Naive thymus-derived CD8-positive, alpha-beta T cell (primary cell): ENCODE results near the gene RELB. TPM values are rescaled to one million over a fixed set of nuclear protein-coding genes. Genes with fewer than 3 reads are reported as not detected.

Experiments used
- ATAC-seq, 2 donors: fragments of 150-1000 bp; cut with Tn5 transposase in 1 of 2; sonication (Bioruptor Pico), chemical (Tn5 transposase) in 1 of 2; 1 replicate in 1 of 2; 2 replicates in 1 of 2; pipeline ENCODE4 v1.10.0; 2021; ENCODE audit warnings: mild to moderate bottlenecking in 2 of 2, moderate library complexity in 2 of 2
- POLR2A ChIA-PET: fragments of 350-600 bp; sonication (Branson Sonifier 250); formaldehyde crosslinking; loops from one replicate; lab custom pipeline; 2021; ENCODE audit warnings: antibody characterized with exemption; lab: Charles Lee
- DNase-seq, 10 donors: peaks; one replicate each; pipeline versions ENCODE4 v3.0.0 to v3.0.0-alpha.2; 2020 to 2022
- H3K27ac Mint-ChIP-seq, 10 donors: one replicate each; pipeline ENCODE4 v1.8.0; 2020 to 2022; ENCODE audit warnings: mild to moderate bottlenecking in 10 of 10, mixed read lengths in 10 of 10, moderate library complexity in 4 of 10, inconsistent platforms in 1 of 10
- H3K27me3 Mint-ChIP-seq, 5 donors: one replicate each; pipeline ENCODE4 v1.8.0; 2021 to 2022; ENCODE audit warnings: mixed read lengths in 5 of 5
- H3K36me3 Mint-ChIP-seq, 3 donors: one replicate each; pipeline ENCODE4 v1.8.0; 2020 to 2022; ENCODE audit warnings: mixed read lengths in 3 of 3, mild to moderate bottlenecking in 2 of 3, inconsistent platforms in 1 of 3
- H3K4me1 Mint-ChIP-seq, 4 donors: one replicate each; pipeline ENCODE4 v1.8.0; 2021 to 2022; ENCODE audit warnings: mixed read lengths in 4 of 4
- H3K4me3 Mint-ChIP-seq, 10 donors: one replicate each; pipeline ENCODE4 v1.8.0; 2020 to 2022; ENCODE audit warnings: mild to moderate bottlenecking in 10 of 10, mixed read lengths in 10 of 10, moderate library complexity in 6 of 10, inconsistent platforms in 1 of 10
- H3K9me3 Mint-ChIP-seq, 9 donors: one replicate each; pipeline ENCODE4 v1.8.0; 2020 to 2022; ENCODE audit warnings: mixed read lengths in 9 of 9, mild to moderate bottlenecking in 3 of 9, inconsistent platforms in 1 of 9, moderate library complexity in 1 of 9
- polyA plus RNA-seq, 3 donors: library from polyadenylated mRNA; unstranded; fragments of 300-500 nt; fragmentation: Illumina TruSeq; gene quantifications; one replicate each; pipeline ENCODE4 v1.2.3, GENCODE V29; 2021
- total RNA-seq, 8 experiments: library from RNA in 2 of 8; stranded (reverse) in 2 of 8; gene quantifications; one replicate each; pipeline ENCODE4 v1.2.3 and lab custom pipeline; 2021 to 2026

RELB gene
- total and polyA plus RNA-seq, 5 experiments from 2014 or later, result 6.7 to 41.6 (median 17.2) TPM

DNA sequence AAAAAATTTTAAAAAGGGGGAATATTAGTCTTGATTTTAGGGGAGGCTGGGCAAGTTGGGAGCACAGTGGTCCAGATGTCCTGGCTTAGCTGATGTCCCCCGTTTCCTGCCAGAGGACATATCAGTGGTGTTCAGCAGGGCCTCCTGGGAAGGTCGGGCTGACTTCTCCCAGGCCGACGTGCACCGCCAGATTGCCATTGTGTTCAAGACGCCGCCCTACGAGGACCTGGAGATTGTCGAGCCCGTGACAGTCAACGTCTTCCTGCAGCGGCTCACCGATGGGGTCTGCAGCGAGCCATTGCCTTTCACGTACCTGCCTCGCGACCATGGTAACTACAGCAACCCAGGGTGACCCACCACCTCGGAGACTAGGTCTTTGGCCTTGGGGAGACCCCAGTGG lies 31.2 kb downstream of the RELB start:
- POLR2A ChIA-PET, result no interaction called here

DNA sequence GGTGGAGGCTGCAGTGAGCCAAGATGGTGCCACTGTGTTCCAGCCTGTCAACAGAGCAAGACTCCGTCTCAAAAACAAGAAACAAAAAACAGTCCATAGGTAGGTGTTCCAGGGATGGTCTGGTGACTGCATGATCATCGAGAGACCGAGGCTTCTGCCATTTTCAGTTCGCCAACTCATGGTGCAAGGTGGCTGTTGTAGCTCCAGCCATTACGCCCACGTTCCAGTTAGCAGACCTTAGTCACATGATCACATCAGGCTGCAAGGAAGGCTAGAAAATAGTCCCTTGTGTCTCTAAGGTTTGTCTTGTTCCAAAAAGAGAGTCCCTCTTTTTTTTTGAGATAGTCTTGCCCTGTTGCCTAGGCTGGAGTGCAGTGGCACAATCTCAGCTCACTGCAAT lies 34.5 kb downstream of the RELB start:
- Mint-ChIP-seq H3K4me1 (peaks cover 12 to 23% (median 20%) of the 10 kb centered on the region in 4 donors), H3K9me3 (no peaks in the 10 kb centered on the region), H3K27ac (no peak overlapping the region), H3K4me3 (no peak overlapping the region), H3K27me3 (no peaks in the 10 kb centered on the region), H3K36me3 (peaks cover 0 to 42% (median 14%) of the 10 kb centered on the region in 3 donors)
- POLR2A ChIA-PET, result no interaction called here
- ATAC-seq (no peak), DNase-seq (no peak)

More for the DNA sequence above, 31.2 kb downstream of the RELB start:
- Mint-ChIP-seq H3K36me3 (peaks cover 0 to 55% (median 22%) of the 10 kb centered on the region in 3 donors), H3K9me3 (no peaks in the 10 kb centered on the region), H3K4me3 (no peak overlapping the region), H3K4me1 (peaks cover 0 to 2% (median 0%) of the 10 kb centered on the region in 4 donors), H3K27ac (no peak overlapping the region), H3K27me3 (no peaks in the 10 kb centered on the region)
- no peak for DNase-seq
- no peak for ATAC-seq

DNA sequence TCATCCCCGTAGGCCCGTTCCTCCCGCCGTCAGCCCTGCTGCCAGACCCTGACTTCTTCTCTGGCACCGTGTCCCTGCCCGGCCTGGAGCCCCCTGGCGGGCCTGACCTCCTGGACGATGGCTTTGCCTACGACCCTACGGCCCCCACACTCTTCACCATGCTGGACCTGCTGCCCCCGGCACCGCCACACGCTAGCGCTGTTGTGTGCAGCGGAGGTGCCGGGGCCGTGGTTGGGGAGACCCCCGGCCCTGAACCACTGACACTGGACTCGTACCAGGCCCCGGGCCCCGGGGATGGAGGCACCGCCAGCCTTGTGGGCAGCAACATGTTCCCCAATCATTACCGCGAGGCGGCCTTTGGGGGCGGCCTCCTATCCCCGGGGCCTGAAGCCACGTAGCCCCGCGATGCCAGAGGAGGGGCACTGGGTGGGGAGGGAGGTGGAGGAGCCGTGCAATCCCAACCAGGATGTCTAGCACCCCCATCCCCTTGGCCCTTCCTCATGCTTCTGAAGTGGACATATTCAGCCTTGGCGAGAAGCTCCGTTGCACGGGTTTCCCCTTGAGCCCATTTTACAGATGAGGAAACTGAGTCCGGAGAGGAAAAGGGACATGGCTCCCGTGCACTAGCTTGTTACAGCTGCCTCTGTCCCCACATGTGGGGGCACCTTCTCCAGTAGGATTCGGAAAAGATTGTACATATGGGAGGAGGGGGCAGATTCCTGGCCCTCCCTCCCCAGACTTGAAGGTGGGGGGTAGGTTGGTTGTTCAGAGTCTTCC lies 36.3 kb downstream of the RELB start:
- peak overlapping the region; percentile 50 to 98 (median 67) for H3K4me3 Mint-ChIP-seq
- POLR2A ChIA-PET, result interaction anchor here (1.2 to 2.8 kb wide), 3 partner anchors 27 to 83 kb away, joined by 4 to 26 read pairs (median 7); partner anchors contain the start of gene PPP1R37
- no peaks in the 10 kb centered on the region for H3K9me3 Mint-ChIP-seq
- ATAC-seq (no peak), DNase-seq (no peak)
- H3K27me3 Mint-ChIP-seq, result no peaks in the 10 kb centered on the region
- H3K27ac Mint-ChIP-seq, result peak overlapping the region in 6 of 10 donors; percentile 34 to 78 (median 54)
- peaks cover 21 to 41% (median 34%) of the 10 kb centered on the region in 4 donors for H3K4me1 Mint-ChIP-seq
- peaks cover 0 to 47% (median 11%) of the 10 kb centered on the region in 3 donors for H3K36me3 Mint-ChIP-seq

DNA sequence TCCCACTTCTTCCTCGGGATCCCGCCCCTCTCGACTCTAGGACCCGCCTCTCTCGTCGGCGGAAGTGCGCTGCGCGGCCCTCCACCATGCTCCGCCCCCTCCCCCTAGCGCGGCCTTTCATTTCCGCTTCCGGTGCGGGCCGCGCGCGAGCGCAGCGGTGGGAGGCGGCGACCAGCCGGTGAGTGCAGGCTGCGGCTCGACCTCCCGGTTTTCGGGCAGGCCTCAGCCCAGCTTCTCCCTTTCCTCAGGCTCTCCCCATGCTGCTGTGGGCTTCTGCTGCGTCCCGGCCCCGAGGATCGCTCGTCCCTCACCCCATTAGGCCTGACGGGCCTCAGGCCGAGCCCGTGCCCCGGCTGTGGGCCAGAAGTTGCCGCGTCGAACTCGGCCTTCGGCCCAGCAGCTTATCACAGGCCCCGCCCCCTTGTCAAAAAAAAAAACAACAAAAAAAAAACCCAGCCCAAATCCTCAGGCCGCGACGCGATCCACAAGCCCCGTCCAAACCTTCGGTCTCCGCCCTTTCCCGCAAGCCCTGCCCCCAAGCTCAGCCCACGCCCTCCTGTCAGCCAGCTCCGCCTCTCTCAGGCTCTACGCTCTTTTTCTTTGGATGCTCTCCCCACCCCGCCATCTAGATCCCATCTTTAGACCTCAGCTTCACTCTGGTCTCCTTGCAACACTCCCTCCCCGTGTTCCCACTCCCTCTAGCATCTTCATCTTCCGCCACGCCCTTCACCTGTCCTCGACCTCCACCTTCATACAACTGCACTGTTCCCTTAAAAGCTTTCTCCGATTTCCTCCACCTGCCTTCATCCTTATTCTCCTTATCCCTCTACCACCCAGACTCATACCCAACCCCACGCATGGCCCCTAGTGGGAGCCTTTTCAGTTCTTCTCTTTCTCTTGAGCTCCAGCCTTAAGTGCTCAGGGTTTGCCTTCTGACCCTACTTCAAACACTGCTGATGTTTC lies 37.9 kb downstream of the RELB start, which contains the start of gene CLASRP:
TSS of gene CLASRP (plus strand) at position 115 of the 963 bp plus-strand sequence. CDS start 1,168 bp downstream, outside the sequence.
- Mint-ChIP-seq H3K36me3 (peaks cover 0 to 57% (median 7%) of the 10 kb centered on the region in 3 donors), H3K4me3 (peak within 1 kb of the TSS; percentile 93 to 99 (median 97)), H3K27ac (peak within 1 kb of the TSS; percentile 87 to 99 (median 96)), H3K4me1 (peaks cover 19 to 45% (median 39%) of the 10 kb centered on the region in 4 donors), H3K27me3 (no peaks in the 10 kb centered on the region), H3K9me3 (no peaks in the 10 kb centered on the region)
- POLR2A ChIA-PET, result interaction anchor here (0.6 to 2.8 kb wide), 21 partner anchors 8 to 544 kb away, joined by 3 to 26 read pairs (median 4); partner anchors contain the start of genes BLOC1S3, GEMIN7, PPP1R37 and RELB
- DNase-seq (peak; percentile 79 to 90 (median 86)), ATAC-seq (peak; percentile 91 to 95)

DNA sequence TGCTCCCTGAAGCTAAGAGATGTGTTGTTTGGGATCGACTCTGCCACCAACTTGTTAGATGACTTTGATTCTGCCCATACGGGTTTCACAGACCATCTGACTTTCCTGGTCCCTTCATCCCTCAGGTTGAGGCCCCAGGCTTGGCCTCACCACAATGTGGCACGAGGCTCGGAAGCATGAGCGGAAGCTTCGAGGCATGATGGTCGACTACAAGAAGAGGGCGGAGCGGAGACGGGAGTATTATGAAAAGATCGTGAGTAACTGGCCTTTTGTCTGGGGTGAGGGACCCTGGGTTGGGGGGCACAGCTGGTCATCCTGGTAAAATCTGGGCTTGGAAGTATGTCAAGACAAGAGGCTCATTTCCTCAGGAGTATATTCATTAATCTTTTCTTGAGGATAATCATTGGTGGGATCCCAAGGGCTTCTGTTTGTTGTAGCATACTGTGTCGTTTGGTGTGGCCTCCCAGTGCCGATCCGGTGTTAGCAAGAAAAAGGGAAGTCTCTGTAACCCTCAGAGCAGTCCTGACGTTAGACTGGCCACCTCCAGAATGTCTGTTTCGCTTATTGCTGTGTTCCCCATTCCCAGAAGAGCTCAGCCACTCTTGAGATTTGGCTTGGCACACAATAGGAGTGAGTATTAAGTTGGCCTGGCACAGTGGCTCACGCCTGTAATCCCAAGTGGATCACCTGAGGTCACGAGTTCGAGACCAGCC lies 39.0 kb downstream of the RELB start:
- peak overlapping the region; percentile 67 to 99 (median 94) for H3K27ac Mint-ChIP-seq
- POLR2A ChIA-PET, result interaction anchor here (0.7 to 2.8 kb wide), 7 partner anchors 11 to 113 kb away, joined by 3 to 26 read pairs (median 7); partner anchors contain the start of genes PPP1R37, RELB and ZNF296

DNA sequence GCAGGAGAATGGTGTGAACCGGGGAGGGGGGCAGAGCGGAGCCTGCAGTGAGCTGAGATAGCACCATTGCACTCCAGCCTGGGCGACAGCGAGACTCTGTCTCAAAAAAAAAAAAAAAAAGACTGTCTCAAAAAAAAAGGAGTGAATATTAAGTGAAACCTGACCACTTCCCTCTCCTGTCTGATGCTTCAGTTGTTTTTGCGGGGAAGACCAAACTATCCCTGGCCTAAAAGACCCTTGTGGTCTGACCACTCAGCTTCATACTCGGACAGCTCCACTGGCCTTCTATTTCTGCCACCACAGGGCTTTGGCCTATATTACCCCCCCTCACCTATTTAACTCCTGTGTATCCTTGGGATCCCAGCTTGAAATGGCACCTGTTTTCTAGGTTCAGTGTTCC lies 39.9 kb downstream of the RELB start:
- Mint-ChIP-seq H3K27ac (peak overlapping the region in 9 of 10 donors; percentile 3 to 89 (median 73)), H3K9me3 (no peaks in the 10 kb centered on the region), H3K27me3 (no peaks in the 10 kb centered on the region), H3K4me3 (peak overlapping the region; percentile 33 to 95 (median 60)), H3K36me3 (peaks cover 0 to 64% (median 2%) of the 10 kb centered on the region in 3 donors), H3K4me1 (peaks cover 28 to 60% (median 53%) of the 10 kb centered on the region in 4 donors)
- ATAC-seq (no peak), DNase-seq (no peak)
- POLR2A ChIA-PET, result interaction anchor here (0.6 to 0.8 kb wide), 3 partner anchors 37 to 51 kb away, joined by 3 read pairs; partner anchors contain the start of gene GEMIN7

More for the DNA sequence above, 39.0 kb downstream of the RELB start:
- H3K27me3 Mint-ChIP-seq, result no peaks in the 10 kb centered on the region
- ATAC-seq, result no peak
- no peak for DNase-seq
- H3K4me1 Mint-ChIP-seq, result peaks cover 21 to 51% (median 45%) of the 10 kb centered on the region in 4 donors
- H3K4me3 Mint-ChIP-seq, result peak overlapping the region; percentile 93 to 99 (median 97)
- peaks cover 0 to 58% (median 7%) of the 10 kb centered on the region in 3 donors for H3K36me3 Mint-ChIP-seq
- H3K9me3 Mint-ChIP-seq, result no peaks in the 10 kb centered on the region

DNA sequence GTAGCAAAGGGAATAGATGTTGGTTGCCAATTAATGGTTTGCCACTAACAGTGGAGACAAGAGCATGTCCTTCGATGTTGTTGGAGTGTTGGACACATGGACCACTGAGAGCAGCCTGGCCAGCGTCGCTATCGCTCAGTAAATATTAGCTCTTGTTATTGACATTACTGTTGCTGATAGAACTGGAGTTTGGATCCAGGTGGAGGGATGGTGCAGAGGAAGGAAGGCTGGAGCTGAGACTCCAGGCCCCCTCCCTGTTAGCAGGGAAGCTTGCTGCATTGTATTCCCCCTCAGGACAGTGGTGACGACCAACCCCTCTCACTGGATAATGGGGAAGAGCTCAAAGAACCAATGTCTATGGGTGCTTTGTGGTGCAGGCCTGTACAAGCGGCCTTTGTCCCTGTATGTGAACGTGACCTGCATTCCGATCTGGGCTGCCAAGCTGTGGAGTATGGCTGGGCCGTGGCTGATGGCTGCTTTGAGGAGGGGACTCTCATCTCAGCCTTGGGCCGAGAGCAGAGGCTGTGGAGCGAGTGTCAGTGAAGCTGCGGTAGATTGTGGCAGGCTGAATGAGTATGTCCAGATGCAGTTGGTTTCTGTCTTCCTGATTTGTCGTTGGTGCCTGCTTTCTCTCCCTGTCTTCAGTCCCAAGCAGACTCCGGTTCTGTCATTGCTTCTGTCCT lies 44.5 kb downstream of the RELB start:
- POLR2A ChIA-PET, result interaction anchor here (0.6 kb wide), 1 partner anchor 110 kb away, joined by 3 read pairs; no protein-coding TSS in a partner anchor
- H3K27me3 Mint-ChIP-seq, result no peaks in the 10 kb centered on the region
- peak overlapping the region in 4 of 10 donors; percentile 35 to 63 (median 48) for H3K27ac Mint-ChIP-seq
- DNase-seq (no peak), ATAC-seq (no peak)
- peak overlapping the region in 1 of 10 donors; percentile 29 for H3K4me3 Mint-ChIP-seq
- H3K9me3 Mint-ChIP-seq, result no peaks in the 10 kb centered on the region
- peaks cover 35 to 72% (median 63%) of the 10 kb centered on the region in 4 donors for H3K4me1 Mint-ChIP-seq
- H3K36me3 Mint-ChIP-seq, result peaks cover 0 to 79% (median 2%) of the 10 kb centered on the region in 3 donors

DNA sequence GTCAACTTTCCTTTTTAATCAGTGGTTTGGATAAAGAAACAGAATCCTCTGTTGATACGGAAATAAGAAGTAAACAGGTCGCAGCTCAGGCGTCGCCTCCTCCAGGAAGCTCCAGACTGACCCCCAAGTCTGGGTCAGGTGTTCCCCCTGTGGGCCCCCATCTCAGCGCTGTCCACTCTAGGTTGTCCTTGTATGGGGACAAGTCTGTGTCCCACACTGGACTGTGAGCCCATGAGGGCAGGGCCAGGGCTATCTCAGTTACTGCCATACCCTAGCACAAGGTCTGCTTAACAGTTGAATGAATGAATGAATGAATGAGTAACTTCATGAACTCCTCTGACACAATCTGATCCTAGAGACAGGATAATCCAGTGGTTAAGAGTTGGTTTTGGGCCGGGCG lies 45.1 kb downstream of the RELB start:
- no peak for DNase-seq
- Mint-ChIP-seq H3K4me3 (peak overlapping the region in 3 of 10 donors; percentile 29 to 52 (median 36)), H3K4me1 (peaks cover 32 to 70% (median 61%) of the 10 kb centered on the region in 4 donors)

DNA sequence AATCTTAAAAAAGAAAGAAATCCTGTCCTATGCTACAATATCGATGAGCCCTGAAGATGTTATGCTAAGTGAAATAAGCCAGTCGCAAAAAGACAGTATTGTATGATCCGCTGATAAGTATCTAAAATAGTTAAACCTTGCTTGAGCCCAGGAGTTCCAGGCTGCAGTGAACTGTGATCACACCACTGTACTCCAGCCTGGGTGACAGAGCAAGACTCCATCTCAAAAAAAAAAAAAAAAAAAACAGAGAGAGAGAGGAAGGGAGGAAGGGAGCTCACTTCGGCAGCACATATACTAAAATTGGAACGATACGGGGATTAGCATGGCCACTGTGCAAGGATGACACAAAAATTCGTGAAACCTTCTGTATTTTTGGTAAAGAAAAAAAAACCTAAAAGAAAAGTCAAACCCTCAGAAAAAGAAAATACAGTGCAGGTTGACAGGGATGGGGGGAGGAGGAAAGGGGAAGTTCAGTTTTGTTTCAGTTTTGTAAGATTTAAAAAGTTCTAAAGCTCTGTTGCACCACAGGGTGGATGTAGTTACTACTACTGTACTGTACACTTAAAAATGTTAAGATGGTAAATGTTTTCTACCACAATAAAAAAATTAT lies 46.0 kb downstream of the RELB start:
- peaks cover 29 to 64% (median 56%) of the 10 kb centered on the region in 4 donors for H3K4me1 Mint-ChIP-seq
- ATAC-seq, result peak; percentile 68 to 79

More for the DNA sequence above, 45.1 kb downstream of the RELB start:
- no peak for ATAC-seq
- H3K27me3 Mint-ChIP-seq, result no peaks in the 10 kb centered on the region
- POLR2A ChIA-PET, result interaction anchor here (0.6 kb wide), 1 partner anchor 110 kb away, joined by 3 read pairs; no protein-coding TSS in a partner anchor
- H3K27ac Mint-ChIP-seq, result peak overlapping the region in 4 of 10 donors; percentile 24 to 41 (median 37)
- H3K9me3 Mint-ChIP-seq, result no peaks in the 10 kb centered on the region
- H3K36me3 Mint-ChIP-seq, result peaks cover 0 to 78% (median 2%) of the 10 kb centered on the region in 3 donors

DNA sequence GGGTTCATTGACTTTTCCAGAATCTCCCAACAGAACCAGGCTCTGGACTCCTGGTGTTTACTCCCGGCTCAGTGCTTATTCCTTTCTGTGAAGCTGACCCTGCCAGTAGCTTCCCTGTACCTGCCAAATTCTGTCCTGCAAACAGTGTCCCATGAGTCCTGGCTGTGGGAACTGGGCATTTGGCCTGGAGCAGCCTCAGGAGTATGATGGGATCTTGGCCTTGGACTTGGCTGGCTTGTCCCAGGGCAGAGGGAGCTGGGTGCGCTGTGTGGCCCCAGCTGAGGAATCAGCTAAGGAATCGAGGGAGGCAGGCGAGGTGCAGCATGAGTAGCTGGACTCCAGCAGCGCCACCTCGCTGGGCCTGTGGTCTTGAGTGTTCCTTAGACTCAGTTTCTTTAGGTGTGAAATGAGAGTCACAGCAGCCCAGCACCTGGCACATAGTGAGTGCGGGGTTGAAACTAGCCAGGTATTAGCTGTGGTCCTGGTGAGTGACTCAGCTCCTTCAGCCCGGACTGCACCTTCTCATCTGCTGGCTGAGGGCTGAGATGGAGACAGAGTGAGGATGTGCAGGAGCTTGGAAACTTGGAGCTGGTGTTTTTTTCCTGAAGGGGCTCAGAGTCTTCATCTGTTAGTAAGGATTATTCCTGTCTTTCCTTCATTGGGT lies 47.9 kb downstream of the RELB start:
- Mint-ChIP-seq H3K36me3 (peaks cover 0 to 75% (median 3%) of the 10 kb centered on the region in 3 donors), H3K27me3 (no peaks in the 10 kb centered on the region), H3K27ac (peak overlapping the region in 7 of 10 donors; percentile 6 to 85 (median 52)), H3K4me1 (peaks cover 29 to 65% (median 51%) of the 10 kb centered on the region in 4 donors), H3K4me3 (no peak overlapping the region), H3K9me3 (no peaks in the 10 kb centered on the region)
- POLR2A ChIA-PET, result interaction anchor here (1.1 kb wide), 1 partner anchor 16 kb away, joined by 4 read pairs; no protein-coding TSS in a partner anchor
- DNase-seq (no peak), ATAC-seq (no peak)

More for the DNA sequence above, 46.0 kb downstream of the RELB start:
- peak in 1 of 10 donors; percentile 12 for DNase-seq
- H3K27ac Mint-ChIP-seq, result peak overlapping the region; percentile 38 to 88 (median 79)
- peaks cover 0 to 77% (median 0%) of the 10 kb centered on the region in 3 donors for H3K36me3 Mint-ChIP-seq
- peak overlapping the region in 9 of 10 donors; percentile 13 to 81 (median 43) for H3K4me3 Mint-ChIP-seq
- no peaks in the 10 kb centered on the region for H3K27me3 Mint-ChIP-seq
- no peaks in the 10 kb centered on the region for H3K9me3 Mint-ChIP-seq
- POLR2A ChIA-PET, result interaction anchor here (1.2 kb wide), 1 partner anchor 8 kb away, joined by 5 read pairs; the partner anchor contains the start of gene CLASRP
